Naive thymus-derived CD4-positive, alpha-beta T cell (primary cell): Measurements from ENCODE around the gene ST6GALNAC3. TPM values are rescaled to one million over a fixed set of nuclear protein-coding genes. Genes with fewer than 3 reads are reported as not detected.
A peak's percentile ranks its signal among the peaks of the same experiment; 100 is the strongest.

ENCODE experiments used
- ATAC-seq: fragments of 150-1000 bp; cut with Tn5 transposase; 2 replicates; pipeline ENCODE4 v1.10.0; 2021; ENCODE audit warnings: mild to moderate bottlenecking, moderate library complexity
- CTCF ChIA-PET: fragments of 350-600 bp; sonication (Branson Sonifier 250); formaldehyde crosslinking; loops from one replicate; lab custom pipeline; 2021; ENCODE audit warnings: antibody characterized with exemption; lab: Charles Lee
- POLR2A ChIA-PET: fragments of 350-600 bp; sonication (Branson Sonifier 250); formaldehyde crosslinking; loops from one replicate; lab custom pipeline; 2021; ENCODE audit warnings: antibody characterized with exemption, inconsistent platforms; lab: Charles Lee
- DNase-seq, 9 donors: peaks; one replicate each; pipeline versions ENCODE4 v3.0.0 to v3.0.0-alpha.2; 2020 to 2022; ENCODE audit warnings: mixed read lengths in 1 of 9
- H3K27ac ChIP-seq: one replicate; pipeline ENCODE4 v1.7.0; 2013; ENCODE audit warnings: mild to moderate bottlenecking, low read depth, low read length, moderate library complexity
- H3K27me3 ChIP-seq, 2 donors: one replicate each; pipeline ENCODE4 v1.7.0; 2013; ENCODE audit warnings: low read length in 2 of 2, mild to moderate bottlenecking in 2 of 2, moderate library complexity in 2 of 2; ENCODE audit not compliant: control insufficient read depth in 2 of 2, insufficient read depth in 2 of 2
- H3K36me3 ChIP-seq, 3 experiments: 1 replicate in 2 of 3; 2 replicates in 1 of 3; pipeline ENCODE4 v1.7.0; 2013; ENCODE audit warnings: low read length in 3 of 3, mild to moderate bottlenecking in 3 of 3, moderate library complexity in 1 of 3; ENCODE audit not compliant: insufficient read depth in 3 of 3, control insufficient read depth in 2 of 3
- H3K4me1 ChIP-seq, 2 donors: one replicate each; pipeline ENCODE4 v1.7.0; 2013; ENCODE audit warnings: low read length in 2 of 2, mild to moderate bottlenecking in 2 of 2, moderate library complexity in 1 of 2; ENCODE audit not compliant: control insufficient read depth in 2 of 2, insufficient read depth in 2 of 2
- H3K4me3 ChIP-seq: 2 replicates; pipeline ENCODE4 v1.7.0; 2013; ENCODE audit warnings: mild to moderate bottlenecking, low read length
- H3K9me3 ChIP-seq, 3 experiments: 1 replicate in 2 of 3; 2 replicates in 1 of 3; pipeline ENCODE4 v1.7.0; 2013; ENCODE audit warnings: low read length in 3 of 3; ENCODE audit not compliant: control insufficient read depth in 2 of 3
- H3K27ac Mint-ChIP-seq, 9 donors: one replicate each; pipeline ENCODE4 v1.8.0; 2020 to 2022; ENCODE audit warnings: mixed read lengths in 9 of 9, mild to moderate bottlenecking in 8 of 9, moderate library complexity in 5 of 9, inconsistent platforms in 2 of 9
- H3K27me3 Mint-ChIP-seq, 5 donors: one replicate each; pipeline ENCODE4 v1.8.0; 2021 to 2022; ENCODE audit warnings: mixed read lengths in 5 of 5, mild to moderate bottlenecking in 1 of 5
- H3K36me3 Mint-ChIP-seq, 5 donors: one replicate each; pipeline ENCODE4 v1.8.0; 2020 to 2022; ENCODE audit warnings: mixed read lengths in 5 of 5, mild to moderate bottlenecking in 3 of 5, inconsistent platforms in 1 of 5
- H3K4me1 Mint-ChIP-seq, 7 donors: one replicate each; pipeline ENCODE4 v1.8.0; 2020 to 2022; ENCODE audit warnings: mixed read lengths in 7 of 7, mild to moderate bottlenecking in 3 of 7, inconsistent platforms in 1 of 7
- H3K4me3 Mint-ChIP-seq, 10 donors: one replicate each; pipeline ENCODE4 v1.8.0; 2020 to 2022; ENCODE audit warnings: mild to moderate bottlenecking in 10 of 10, mixed read lengths in 10 of 10, moderate library complexity in 6 of 10, inconsistent platforms in 2 of 10
- H3K9me3 Mint-ChIP-seq, 11 donors: one replicate each; pipeline ENCODE4 v1.8.0; 2020 to 2022; ENCODE audit warnings: mixed read lengths in 11 of 11, mild to moderate bottlenecking in 4 of 11, inconsistent platforms in 1 of 11, moderate library complexity in 1 of 11
- intact Hi-C, 2 donors: fragments of 100-400 bp; cut with micrococcal nuclease; formaldehyde crosslinking; loops; one replicate each; pipeline ENCODE4 v1.15.1; 2023
- polyA plus RNA-seq, 2 donors: library from polyadenylated mRNA; unstranded; fragments of 300-500 nt; fragmentation: Illumina TruSeq; gene quantifications; one replicate each; pipeline ENCODE4 v1.2.3, GENCODE V29; 2021
- total RNA-seq, 6 experiments: library from RNA in 5 of 6; stranded (reverse) in 5 of 6; gene quantifications; 1 replicate in 5 of 6; 2 replicates in 1 of 6; pipeline ENCODE4 v1.2.3 and lab custom pipeline; 2021 to 2026

ST6GALNAC3 gene
- total and polyA plus RNA-seq, 7 experiments from 2014 or later = 0.17 to 4.8 (median 2.1) TPM; not detected in 1

- intact Hi-C loops = no loop called here
Measured at GRCh38 chr1:76510672-76511557, 436.4 kb downstream of the ST6GALNAC3 start.

GRCh38 chr1:76511558-76512179, 437.1 kb downstream of the ST6GALNAC3 start:
- no peak for DNase-seq
- CTCF ChIA-PET = no interaction called here
- H3K27me3 ChIP-seq = no peaks in the 10 kb centered on the region
- H3K4me1 ChIP-seq = peaks cover 0 to 11% of the 10 kb centered on the region in 2 donors
- intact Hi-C loops = no loop called here
- peaks cover 9 to 26% (median 14%) of the 10 kb centered on the region in 7 donors for H3K4me1 Mint-ChIP-seq
- no peaks in the 10 kb centered on the region for H3K36me3 ChIP-seq
- ATAC-seq = no peak
- H3K9me3 ChIP-seq = no peaks in the 10 kb centered on the region
- POLR2A ChIA-PET = no interaction called here
- H3K27ac ChIP-seq = no peak overlapping the region
- peaks cover 0 to 4% (median 0%) of the 10 kb centered on the region in 5 donors for H3K36me3 Mint-ChIP-seq
- H3K9me3 Mint-ChIP-seq = no peaks in the 10 kb centered on the region
- peak overlapping the region in 1 of 9 donors; percentile 16 for H3K27ac Mint-ChIP-seq
- no peaks in the 10 kb centered on the region for H3K27me3 Mint-ChIP-seq
- H3K4me3 Mint-ChIP-seq = peak overlapping the region in 5 of 10 donors; percentile 15 to 57 (median 31)
- no peak overlapping the region for H3K4me3 ChIP-seq

More at GRCh38 chr1:76510672-76511557, 436.4 kb downstream of the ST6GALNAC3 start:
- H3K27me3 Mint-ChIP-seq = no peaks in the 10 kb centered on the region
- H3K9me3 Mint-ChIP-seq = no peaks in the 10 kb centered on the region
- POLR2A ChIA-PET = interaction anchor here (0.6 kb wide), 1 partner anchor 356 kb away, joined by 3 read pairs; no protein-coding TSS in a partner anchor
- Histone ChIP-seq H3K4me3 (no peak overlapping the region), H3K9me3 (no peaks in the 10 kb centered on the region), H3K27me3 (no peaks in the 10 kb centered on the region), H3K36me3 (no peaks in the 10 kb centered on the region), H3K4me1 (peaks cover 0 to 11% of the 10 kb centered on the region in 2 donors), H3K27ac (no peak overlapping the region)
- no peak for DNase-seq
- H3K4me3 Mint-ChIP-seq = peak overlapping the region in 6 of 10 donors; percentile 15 to 57 (median 29)
- CTCF ChIA-PET = no interaction called here
- peak; percentile 12 for ATAC-seq
- peaks cover 0 to 4% (median 0%) of the 10 kb centered on the region in 5 donors for H3K36me3 Mint-ChIP-seq
- peaks cover 9 to 23% (median 14%) of the 10 kb centered on the region in 7 donors for H3K4me1 Mint-ChIP-seq
- H3K27ac Mint-ChIP-seq = peak overlapping the region in 2 of 9 donors; percentile 21 to 43

DNA sequence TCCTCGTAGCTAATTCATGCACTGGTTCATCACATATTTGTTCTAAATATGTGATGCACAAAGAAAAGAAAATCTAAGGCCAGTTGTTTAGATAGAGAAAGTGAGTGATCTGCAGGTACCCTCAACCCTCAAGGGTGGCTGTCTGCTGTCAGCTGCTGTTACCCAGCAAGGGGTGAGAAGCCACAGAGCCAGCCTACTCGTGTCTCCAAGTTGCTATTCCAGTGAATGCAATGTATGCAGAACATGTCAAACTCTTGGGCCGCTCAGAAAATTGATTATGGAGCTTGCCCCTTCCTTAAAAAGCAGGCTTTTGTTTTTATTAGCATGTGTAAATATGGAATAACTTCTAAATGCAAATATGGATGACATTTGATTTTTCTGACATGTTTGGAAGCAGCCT, 456.4 kb downstream of the ST6GALNAC3 start:
- POLR2A ChIA-PET = no interaction called here
- Histone ChIP-seq H3K27me3 (no peaks in the 10 kb centered on the region), H3K4me3 (no peak overlapping the region), H3K36me3 (no peaks in the 10 kb centered on the region), H3K27ac (no peak overlapping the region), H3K4me1 (no peaks in the 10 kb centered on the region), H3K9me3 (no peaks in the 10 kb centered on the region)
- no peaks in the 10 kb centered on the region for H3K4me1 Mint-ChIP-seq
- CTCF ChIA-PET = no interaction called here
- no peak overlapping the region for H3K4me3 Mint-ChIP-seq
- no peaks in the 10 kb centered on the region for H3K27me3 Mint-ChIP-seq
- ATAC-seq = no peak
- DNase-seq = no peak
- peaks cover 0 to 10% (median 0%) of the 10 kb centered on the region in 5 donors for H3K36me3 Mint-ChIP-seq
- intact Hi-C loops = no loop called here
- no peak overlapping the region for H3K27ac Mint-ChIP-seq
- H3K9me3 Mint-ChIP-seq = no peaks in the 10 kb centered on the region

- Histone ChIP-seq H3K36me3 (no peaks in the 10 kb centered on the region), H3K9me3 (no peaks in the 10 kb centered on the region), H3K4me1 (no peaks in the 10 kb centered on the region), H3K4me3 (no peak overlapping the region), H3K27ac (no peak overlapping the region), H3K27me3 (no peaks in the 10 kb centered on the region)
- no peaks in the 10 kb centered on the region for H3K27me3 Mint-ChIP-seq
- no peak for DNase-seq
- H3K4me1 Mint-ChIP-seq = peaks cover 0 to 5% (median 0%) of the 10 kb centered on the region in 7 donors
- H3K36me3 Mint-ChIP-seq = peaks cover 0 to 8% (median 0%) of the 10 kb centered on the region in 5 donors
- ChIA-PET CTCF (no interaction called here), POLR2A (no interaction called here)
- intact Hi-C loops = no loop called here
- H3K4me3 Mint-ChIP-seq = no peak overlapping the region
- H3K27ac Mint-ChIP-seq = no peak overlapping the region
- H3K9me3 Mint-ChIP-seq = peaks cover 0 to 11% (median 5%) of the 10 kb centered on the region in 11 donors
- ATAC-seq = no peak
Measured at GRCh38 chr1:76541618-76542017, 467.1 kb downstream of the ST6GALNAC3 start.

- no peak for DNase-seq
- H3K4me1 Mint-ChIP-seq = peaks cover 0 to 5% (median 0%) of the 10 kb centered on the region in 7 donors
- ChIA-PET CTCF (no interaction called here), POLR2A (no interaction called here)
- Histone ChIP-seq H3K27me3 (no peaks in the 10 kb centered on the region), H3K4me1 (no peaks in the 10 kb centered on the region), H3K4me3 (no peak overlapping the region), H3K27ac (no peak overlapping the region), H3K36me3 (no peaks in the 10 kb centered on the region), H3K9me3 (no peaks in the 10 kb centered on the region)
- no peak for ATAC-seq
- intact Hi-C loops = no loop called here
- H3K9me3 Mint-ChIP-seq = peaks cover 0 to 11% (median 3%) of the 10 kb centered on the region in 11 donors
- peaks cover 0 to 8% (median 0%) of the 10 kb centered on the region in 5 donors for H3K36me3 Mint-ChIP-seq
- H3K27ac Mint-ChIP-seq = no peak overlapping the region
- H3K27me3 Mint-ChIP-seq = no peaks in the 10 kb centered on the region
- no peak overlapping the region for H3K4me3 Mint-ChIP-seq
Measured at GRCh38 chr1:76542359-76542758, 467.8 kb downstream of the ST6GALNAC3 start.

- H3K27ac Mint-ChIP-seq = no peak overlapping the region
- no peaks in the 10 kb centered on the region for H3K27me3 Mint-ChIP-seq
- Histone ChIP-seq H3K4me3 (no peak overlapping the region), H3K36me3 (no peaks in the 10 kb centered on the region), H3K27me3 (no peaks in the 10 kb centered on the region), H3K27ac (no peak overlapping the region), H3K9me3 (no peaks in the 10 kb centered on the region), H3K4me1 (no peaks in the 10 kb centered on the region)
- ChIA-PET CTCF (no interaction called here), POLR2A (no interaction called here)
- DNase-seq (no peak), ATAC-seq (no peak)
- H3K4me1 Mint-ChIP-seq = peaks cover 0 to 5% (median 0%) of the 10 kb centered on the region in 7 donors
- intact Hi-C loops = no loop called here
- H3K36me3 Mint-ChIP-seq = peaks cover 0 to 6% (median 0%) of the 10 kb centered on the region in 5 donors
- peaks cover 0 to 9% (median 2%) of the 10 kb centered on the region in 11 donors for H3K9me3 Mint-ChIP-seq
- H3K4me3 Mint-ChIP-seq = no peak overlapping the region
Measured at GRCh38 chr1:76543495-76543894, 468.9 kb downstream of the ST6GALNAC3 start.
